GM18951 (cell line): Measurements from ENCODE around the gene U2AF1L4.

ENCODE experiments used
- POLR2A ChIP-seq: IDR thresholded peaks from 4 replicates; pipeline ENCODE4 v1.6.1; 2011; ENCODE audit warnings: mild to moderate bottlenecking; ENCODE audit not compliant: insufficient read length, insufficient read depth; ENCODE audit errors: extremely low read depth
- in situ Hi-C: fragments of 300-500 bp; cut with MboI; formaldehyde crosslinking; loops from one replicate; pipeline ENCODE4 v1.12.0; 2022; ENCODE audit warnings: low sequenced_read_pairs, mixed read lengths, inconsistent platforms; ENCODE audit not compliant: unreplicated experiment

U2AF1L4 gene

DNA sequence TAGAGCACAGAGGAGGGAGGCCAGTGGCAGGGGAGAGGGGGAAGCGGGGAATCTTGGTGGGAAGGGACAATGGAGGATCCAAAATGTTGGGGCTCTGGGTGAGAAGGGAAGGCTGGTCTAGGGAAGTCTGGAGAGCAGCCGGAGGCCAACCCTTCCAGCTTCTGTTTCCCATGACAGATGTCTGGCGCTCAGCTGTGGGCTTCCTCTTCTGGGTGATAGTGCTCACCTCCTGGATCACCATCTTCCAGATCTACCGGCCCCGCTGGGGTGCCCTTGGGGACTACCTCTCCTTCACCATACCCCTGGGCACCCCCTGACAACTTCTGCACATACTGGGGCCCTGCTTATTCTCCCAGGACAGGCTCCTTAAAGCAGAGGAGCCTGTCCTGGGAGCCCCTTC, 1.3 kb upstream of the U2AF1L4 start:
- TF ChIP-seq POLR2A: no peak
- in situ Hi-C loops: no loop called here

DNA sequence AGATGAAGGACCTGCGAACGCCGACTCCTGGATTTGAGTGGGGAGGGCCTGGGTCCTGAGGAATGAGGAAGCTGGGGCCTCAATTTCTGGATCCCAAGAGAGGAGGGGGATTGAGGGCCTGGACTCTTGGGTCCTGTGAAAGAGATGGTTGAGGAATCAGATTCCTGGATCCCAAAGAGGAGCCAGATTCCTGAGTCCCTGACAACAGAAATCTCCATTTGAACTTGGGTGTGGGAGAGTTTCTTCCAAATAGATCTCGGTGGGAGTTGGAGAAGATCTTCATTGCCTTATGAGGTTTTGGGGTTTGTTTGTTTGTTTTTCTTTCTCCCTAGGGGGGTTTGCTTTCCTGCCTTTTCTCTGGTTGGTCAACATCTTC, 857 bp upstream of the U2AF1L4 start:
- in situ Hi-C loops: no loop called here
- no peak for TF ChIP-seq POLR2A

DNA sequence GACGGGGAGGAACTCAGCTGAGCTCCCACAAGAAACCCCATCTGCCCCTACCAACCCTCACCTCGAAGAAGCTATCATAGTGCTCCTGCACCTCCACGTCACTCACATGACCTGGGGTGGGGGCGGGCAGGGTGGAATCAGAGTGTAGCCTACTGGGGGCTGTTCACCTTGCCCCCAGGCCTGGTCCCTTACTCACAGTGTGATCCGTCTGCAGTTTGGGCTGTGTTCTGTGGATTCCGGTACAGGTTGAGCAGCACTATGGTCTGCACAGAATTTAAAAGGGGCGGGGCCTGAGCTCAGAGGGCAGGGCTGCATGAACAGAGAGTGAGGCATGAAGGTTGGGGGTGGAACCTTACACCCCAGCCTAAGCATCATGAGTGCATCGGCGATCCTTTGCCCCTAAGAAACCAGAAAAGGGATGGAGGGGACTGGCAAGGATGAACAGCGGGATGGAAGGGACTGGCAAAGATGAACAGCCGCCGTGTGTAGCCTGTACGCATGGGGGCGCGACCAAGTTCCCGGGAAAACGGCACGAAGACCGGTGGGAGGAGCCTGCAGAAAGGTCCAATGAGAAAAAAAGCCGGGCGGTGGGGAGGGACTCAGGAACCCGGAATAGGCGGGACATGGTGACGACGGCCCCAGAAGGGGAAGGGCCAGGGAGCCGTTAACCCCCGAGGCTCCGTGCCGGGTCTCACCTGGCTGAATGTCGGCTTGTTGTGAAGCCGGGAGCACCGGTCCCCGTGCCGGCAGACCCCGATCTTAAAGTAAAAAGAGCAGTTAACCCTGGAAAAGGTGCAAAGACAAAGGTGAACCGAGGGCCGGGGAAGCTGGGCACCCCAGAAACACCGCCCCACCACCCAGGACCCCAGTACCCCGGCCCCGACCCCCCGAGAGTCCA, 539 bp downstream of the U2AF1L4 start:
- peak; percentile 79 for TF ChIP-seq POLR2A
- in situ Hi-C loops: no loop called here

DNA sequence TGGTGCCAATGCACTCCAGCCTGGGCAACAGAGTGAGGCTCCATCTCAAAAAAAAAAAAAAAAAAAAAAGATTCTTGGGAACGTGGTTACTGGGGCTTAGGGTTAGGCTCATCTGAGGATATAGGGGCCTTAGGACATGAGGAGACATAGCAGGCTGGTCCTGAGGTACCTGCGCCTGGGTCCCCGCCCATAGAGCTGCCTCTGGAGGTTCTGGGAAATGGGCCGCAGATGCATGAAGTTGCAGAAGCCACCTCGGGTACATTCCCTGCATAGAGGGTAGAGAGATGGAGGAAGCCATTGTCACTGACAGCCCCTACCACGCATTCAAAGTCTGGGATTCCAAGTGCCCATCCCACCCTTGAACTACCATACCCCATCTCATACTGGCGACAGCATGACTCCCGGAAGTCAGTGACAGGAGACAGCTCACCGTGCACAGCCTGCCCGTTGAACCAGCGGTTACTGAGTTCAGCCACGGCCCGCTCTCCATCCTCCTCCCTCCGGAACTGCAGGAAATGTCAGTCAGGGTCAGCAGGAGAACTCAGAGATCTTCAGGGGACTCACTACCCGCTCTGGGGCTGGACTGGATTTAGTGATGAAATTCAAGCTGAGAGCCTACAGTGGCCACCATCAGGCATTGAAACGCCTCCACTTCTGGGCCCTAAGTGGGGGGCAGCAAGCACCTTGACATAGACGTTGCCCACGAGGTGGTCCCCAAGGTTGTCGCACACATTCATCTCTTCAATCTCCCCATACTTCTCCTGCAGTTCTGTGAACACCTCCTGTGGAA, 1.4 kb downstream of the U2AF1L4 start:
- no peak for TF ChIP-seq POLR2A
- in situ Hi-C loops: no loop called here

DNA sequence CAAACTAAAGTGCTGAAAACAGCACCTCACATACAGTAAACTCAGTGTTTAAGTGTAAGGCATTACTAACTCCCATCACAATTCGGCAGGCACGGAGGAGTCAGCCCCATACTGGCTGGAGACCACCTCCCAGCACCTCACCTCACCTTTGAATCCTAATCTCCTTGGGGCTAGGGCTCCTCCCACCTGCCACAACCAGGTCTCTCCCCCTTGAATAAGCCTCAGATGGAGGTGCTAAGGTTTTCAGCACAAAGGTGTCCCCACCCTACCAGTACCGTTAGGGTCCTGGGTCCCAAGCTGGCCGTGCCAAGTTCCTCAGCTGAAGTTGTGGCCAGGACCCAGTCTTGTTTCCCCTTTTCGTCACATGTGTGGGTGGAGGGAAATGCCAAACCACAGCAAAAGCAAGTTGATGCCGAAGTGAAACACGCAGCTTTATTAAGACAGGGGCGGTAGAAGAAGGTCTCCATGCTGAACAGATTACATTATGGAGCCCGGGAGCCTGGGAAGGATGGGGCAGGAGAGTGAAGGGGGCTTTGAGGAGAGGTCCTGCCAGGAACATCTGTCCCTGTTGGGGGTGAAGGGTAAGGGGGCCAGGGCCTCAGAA, 3.0 kb downstream of the U2AF1L4 start, which contains the start of gene IGFLR1:
Gene IGFLR1, minus strand, starts transcription at position 332 of the 604 bp plus-strand sequence. CDS start 1,272 bp downstream, outside the sequence.
- TF ChIP-seq POLR2A: peak; percentile 51
- in situ Hi-C loops: no loop called here

DNA sequence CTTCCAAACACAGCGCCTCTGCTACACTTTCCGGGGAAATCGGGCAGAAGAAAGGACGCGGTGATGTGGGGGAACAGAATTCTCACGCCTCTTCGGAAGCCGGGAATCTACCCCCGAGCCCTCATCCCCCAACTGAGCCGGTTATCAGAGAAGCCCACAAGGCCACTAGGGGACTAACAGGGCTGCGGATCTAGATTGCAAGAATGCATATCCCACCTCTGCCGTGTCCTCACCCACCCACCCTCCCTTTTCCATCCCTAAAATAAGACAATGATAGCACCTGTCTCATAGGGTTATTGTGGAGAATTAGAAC, 4.1 kb downstream of the U2AF1L4 start:
- no peak for TF ChIP-seq POLR2A
- in situ Hi-C loops: no loop called here

DNA sequence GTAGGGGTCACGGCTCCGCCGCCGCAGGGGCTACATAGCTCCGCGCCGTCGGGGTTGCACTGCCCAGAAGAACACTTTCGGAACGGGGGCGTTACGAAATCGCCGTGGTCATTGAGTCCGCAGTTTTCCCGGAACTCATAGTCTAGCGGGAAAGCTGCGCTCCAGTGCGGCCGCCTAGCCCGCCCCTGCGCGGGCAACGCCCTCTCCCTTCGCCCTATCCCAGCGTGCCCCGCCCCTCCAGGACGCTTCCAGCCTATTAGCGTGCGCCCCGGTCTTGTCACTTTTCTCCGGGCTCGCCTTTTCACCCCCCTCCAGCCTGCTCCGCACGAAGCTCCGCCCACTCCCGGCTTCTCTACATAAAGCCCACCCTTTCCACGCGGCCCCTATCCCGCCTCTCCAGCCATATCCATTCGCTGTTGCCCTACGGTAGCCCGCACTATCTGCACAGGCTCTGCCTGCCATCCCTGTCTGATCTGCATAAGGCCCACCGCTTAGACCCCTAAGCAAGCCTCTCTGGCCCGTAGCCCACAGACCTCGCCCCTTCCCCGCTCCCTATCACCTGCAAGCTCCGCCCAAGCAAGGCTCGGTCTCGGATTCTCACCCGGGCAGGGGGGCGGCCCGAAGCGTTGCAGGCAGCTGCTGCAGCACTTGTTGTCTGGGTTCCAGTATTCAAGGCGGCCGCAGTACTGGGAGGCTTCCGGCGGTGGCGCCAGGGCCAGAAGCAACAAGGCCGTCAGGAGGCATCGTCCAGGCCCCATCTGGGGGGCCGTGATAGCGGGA, 4.6 kb downstream of the U2AF1L4 start:
- in situ Hi-C loops: no loop called here
- peak; percentile 74 for TF ChIP-seq POLR2A

DNA sequence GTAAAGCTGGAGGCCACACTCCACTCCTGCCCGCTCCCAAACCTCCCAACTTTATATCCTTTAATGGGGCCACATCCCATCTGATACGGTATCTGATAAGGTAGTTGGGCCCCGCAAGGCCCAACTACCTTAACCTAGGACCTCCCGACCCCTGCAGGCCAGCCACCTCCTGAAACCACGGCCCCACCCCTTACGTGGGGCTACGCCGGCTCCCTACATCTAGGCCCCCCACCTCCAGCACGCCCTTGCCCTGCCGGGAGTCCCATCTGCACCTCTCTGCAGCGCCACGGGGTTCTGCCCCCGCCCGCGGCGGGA, 5.2 kb downstream of the U2AF1L4 start:
- in situ Hi-C loops: no loop called here
- no peak for TF ChIP-seq POLR2A

DNA sequence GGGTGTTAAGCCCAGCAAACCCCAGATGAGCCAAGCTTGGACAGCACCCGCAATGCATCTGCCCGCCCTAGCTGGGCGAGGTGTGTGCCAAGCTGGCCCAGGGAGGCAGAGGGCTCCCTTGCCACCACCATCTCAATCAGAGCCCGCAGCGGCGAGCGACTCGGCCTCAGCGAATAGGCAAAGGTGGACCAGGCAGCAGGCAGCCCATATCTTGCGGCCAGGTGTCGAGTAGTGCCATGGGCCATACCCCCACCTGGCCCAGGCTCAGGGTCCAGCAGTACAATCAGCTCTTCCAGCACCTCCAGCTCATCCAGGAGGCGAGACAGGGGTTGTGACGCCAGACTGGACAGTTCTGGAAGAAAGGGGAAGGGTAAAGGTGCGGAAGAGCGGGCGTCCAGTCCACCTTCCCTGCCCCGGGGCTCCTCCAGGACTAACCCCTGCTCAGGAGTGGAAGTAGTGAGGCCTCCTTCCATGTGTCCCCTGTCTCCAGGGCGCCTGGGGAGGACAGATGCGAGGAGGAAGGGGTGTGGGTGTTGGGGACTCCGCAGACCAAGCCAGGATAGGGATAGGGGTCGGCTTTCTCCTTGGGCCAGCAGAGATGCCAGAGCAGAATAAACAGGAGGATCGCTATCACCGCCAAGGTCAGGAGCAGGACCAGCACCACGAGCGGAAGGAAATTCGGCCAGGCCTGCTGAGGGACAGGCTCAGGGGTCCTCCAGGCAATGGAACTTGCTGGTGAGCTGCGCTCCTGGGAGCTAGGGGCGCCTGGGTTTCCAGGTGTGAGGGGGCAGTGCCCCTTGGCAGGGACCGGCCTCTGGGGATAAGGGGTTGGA, 5.7 kb downstream of the U2AF1L4 start:
- in situ Hi-C loops: no loop called here
- no peak for TF ChIP-seq POLR2A

DNA sequence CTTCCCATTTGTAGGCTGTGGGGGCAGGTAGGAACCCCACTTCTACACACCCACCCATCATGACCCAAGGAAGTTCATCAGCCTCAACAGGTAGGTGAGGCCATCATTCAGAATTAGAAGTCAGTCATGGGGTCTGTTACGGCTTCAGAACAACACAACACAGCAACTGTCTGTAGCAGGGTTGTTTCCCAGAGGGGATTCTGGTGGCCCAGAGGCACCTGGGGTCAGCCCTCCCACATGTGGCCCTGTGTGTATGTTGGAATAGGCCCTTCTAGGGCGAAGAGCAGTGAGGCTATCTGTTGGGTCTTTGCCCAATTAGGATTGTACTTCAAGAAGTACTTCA, 6.4 kb downstream of the U2AF1L4 start:
- no peak for TF ChIP-seq POLR2A
- in situ Hi-C loops: no loop called here

DNA sequence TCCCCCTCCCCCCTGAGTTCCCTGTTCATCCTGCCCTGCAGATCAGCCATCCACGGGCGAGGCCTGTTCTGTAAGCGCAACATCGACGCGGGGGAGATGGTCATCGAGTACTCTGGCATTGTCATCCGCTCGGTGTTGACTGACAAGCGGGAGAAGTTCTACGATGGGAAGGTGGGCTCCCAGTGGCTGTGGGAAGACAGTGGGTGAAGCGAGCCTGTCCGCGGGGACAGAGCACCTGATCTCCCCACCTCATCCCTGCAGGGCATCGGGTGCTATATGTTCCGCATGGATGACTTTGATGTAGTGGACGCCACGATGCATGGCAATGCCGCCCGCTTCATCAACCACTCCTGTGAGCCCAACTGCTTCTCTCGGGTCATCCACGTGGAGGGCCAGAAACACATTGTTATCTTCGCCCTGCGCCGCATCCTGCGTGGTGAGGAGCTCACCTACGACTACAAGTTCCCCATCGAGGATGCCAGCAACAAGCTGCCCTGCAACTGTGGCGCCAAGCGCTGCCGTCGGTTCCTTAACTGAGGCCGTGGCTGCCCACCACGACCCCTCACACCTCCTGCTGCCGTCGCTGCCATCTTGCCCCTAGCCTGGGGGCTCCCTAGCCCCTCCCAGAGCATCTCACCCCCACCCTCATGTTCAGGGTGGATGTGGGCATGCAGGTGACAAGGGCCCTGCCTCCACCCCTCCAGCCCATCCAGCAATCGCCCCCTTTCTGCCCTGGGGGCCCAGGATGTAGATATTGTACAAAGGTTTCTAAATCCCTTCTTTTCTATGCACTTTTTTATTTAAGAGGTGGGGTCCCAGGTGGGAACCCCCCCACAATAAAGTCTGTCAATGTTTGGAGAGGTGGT, 7.0 kb downstream of the U2AF1L4 start:
- no peak for TF ChIP-seq POLR2A
- in situ Hi-C loops: no loop called here
